GM18511 (cell line): ENCODE results near the gene PCDHGB6.
"Not testable (repeated sequence)": the region's sequence is repeated elsewhere in the genome, so short reads cannot be mapped to it uniquely, and the experiment has no call there.

Experiments used
- ATAC-seq: cut with Tn5 transposase; IDR thresholded peaks from one replicate; pipeline ENCODE4 v1.9.1; 2021; ENCODE audit warnings: mild to moderate bottlenecking, moderate library complexity; ENCODE audit not compliant: unreplicated experiment

PCDHGB6 gene

DNA sequence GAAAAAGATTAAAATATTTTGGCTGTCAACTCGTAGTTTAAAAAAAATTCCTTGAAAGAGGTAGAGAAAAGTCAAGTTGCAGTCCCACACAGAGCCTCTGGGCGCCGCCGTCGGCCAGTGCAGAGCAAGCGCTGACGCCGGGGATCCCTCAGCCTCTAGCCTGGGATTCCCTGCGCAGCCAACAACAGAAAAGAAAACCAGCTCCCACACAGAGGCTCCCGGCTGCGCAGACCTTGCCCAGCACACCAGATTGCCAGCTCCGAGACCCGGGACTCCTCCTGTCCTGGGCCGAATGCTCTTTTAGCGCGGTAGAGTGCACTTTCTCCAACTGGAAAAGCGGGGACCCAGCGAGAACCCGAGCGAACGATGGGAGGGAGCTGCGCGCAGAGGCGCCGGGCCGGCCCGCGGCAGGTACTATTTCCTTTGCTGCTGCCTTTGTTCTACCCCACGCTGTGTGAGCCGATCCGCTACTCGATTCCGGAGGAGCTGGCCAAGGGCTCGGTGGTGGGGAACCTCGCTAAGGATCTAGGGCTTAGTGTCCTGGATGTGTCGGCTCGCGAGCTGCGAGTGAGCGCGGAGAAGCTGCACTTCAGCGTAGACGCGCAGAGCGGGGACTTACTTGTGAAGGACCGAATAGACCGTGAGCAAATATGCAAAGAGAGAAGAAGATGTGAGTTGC lies 9.8 kb downstream of the PCDHGB6 start, which contains the start of gene PCDHGB7:
Gene PCDHGB7 (plus strand): TSS at position 184 of the 679 bp plus-strand sequence. CDS start 183 bp downstream, at position 367.
- peak; percentile 57 for ATAC-seq

DNA sequence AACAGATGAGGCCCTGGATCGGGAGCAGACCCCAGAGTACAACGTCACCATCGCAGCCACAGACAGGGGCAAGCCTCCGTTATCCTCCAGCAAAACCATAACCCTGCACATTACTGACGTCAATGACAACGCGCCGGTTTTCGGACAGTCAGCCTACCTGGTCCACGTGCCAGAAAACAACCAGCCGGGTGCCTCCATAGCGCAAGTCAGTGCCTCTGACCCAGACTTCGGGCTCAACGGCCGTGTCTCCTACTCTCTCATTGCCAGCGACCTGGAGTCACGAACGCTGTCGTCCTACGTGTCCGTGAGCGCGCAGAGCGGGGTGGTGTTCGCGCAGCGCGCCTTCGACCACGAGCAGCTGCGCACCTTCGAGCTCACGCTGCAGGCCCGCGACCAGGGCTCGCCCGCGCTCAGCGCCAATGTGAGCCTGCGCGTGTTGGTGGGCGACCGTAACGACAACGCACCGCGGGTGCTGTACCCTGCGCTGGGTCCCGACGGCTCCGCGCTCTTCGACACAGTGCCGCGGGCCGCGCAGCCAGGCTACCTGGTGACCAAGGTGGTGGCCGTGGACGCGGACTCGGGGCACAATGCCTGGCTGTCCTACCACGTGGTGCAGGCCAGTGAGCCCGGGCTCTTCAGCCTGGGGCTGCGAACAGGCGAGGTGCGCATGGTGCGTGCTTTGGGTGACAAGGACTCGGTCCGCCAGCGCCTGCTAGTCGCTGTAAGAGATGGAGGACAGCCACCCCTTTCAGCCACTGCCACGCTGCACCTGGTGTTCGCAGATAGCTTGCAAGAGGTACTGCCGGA lies 11.5 kb downstream of the PCDHGB6 start:
- ATAC-seq: no peak

DNA sequence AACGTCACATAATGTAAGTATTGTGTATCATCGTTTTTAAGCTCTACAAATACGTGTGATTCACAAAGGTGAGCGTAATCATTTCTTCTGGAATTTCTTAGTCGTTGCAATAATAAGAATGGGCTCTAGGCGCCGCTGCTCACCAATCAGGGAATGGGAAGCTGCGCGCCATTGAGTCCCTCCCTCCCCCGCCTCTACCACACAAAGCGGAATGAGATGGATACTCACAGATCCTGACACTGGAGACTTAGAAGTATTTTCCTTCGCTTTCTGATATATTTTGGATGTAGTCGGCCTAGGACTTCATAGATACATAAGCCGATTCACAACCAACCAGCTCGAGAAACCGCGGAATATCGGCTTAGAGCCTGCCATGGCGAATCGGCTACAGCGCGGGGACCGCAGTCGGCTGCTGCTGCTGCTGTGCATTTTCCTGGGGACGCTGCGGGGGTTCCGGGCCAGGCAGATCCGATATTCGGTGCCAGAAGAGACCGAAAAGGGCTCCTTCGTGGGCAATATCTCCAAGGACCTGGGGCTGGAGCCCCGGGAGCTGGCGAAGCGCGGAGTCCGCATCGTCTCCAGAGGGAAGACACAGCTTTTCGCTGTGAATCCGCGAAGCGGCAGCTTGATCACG lies 13.2 kb downstream of the PCDHGB6 start, which contains the start of gene PCDHGA11:
Gene PCDHGA11 (plus strand): TSS at position 197 of the 634 bp plus-strand sequence. CDS start 177 bp downstream, at position 374.
- ATAC-seq: peak; percentile 60

DNA sequence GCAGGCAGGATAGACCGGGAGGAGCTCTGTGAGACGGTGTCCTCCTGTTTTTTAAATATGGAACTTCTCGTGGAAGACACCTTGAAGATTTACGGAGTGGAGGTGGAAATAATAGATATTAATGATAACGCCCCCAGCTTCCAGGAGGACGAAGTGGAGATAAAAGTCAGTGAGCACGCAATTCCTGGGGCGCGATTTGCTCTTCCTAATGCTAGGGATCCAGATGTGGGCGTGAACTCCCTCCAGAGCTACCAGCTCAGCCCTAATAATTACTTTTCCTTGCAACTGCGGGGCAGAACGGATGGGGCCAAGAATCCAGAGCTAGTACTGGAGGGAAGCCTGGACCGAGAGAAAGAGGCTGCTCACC lies 13.7 kb downstream of the PCDHGB6 start:
- no peak for ATAC-seq

DNA sequence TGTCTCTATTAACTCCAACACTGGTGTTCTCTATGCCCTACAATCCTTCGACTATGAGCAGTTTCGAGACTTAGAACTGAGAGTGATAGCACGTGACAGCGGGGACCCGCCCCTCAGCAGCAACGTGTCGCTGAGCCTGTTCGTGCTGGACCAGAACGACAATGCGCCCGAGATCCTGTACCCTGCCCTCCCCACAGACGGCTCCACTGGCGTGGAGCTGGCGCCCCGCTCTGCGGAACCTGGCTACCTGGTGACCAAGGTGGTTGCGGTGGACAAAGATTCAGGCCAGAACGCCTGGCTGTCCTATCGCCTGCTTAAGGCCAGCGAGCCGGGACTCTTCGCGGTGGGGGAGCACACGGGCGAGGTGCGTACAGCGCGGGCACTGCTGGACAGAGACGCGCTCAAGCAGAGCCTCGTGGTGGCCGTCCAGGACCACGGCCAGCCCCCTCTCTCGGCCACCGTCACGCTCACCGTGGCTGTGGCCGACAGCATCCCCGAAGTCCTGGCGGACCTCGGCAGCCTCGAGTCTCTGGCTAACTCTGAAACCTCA lies 15.0 kb downstream of the PCDHGB6 start:
- no peak for ATAC-seq

DNA sequence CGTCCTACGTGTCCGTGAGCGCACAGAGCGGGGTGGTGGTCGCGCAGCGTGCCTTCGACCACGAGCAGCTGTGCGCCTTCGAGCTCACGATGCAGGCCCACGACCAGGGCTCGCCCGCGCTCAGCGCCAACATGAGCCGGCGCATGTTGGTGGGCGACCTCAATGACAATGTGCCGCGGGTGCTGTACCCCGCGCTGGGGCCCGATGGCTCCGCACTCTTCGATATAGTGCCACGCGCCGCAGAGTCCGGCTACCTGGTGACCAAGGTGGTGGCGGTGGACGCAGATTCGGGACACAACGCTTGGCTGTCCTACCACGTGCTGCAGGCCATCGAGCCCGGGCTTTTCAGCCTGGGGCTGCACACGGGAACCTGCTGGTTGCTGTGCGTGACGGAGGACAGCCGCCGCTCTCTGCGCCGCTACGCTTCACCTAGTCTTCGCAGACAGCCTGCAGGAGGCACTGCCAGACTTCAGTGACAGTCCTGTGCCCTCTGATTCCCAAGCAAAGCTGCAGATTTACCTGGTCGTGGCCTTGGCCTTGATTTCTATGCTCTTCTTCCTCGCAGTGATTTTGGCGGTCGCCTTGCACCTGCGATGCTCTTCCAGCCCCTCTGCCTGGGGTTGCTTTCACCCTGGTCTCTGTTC lies 20.1 kb downstream of the PCDHGB6 start:
- no peak for ATAC-seq

DNA sequence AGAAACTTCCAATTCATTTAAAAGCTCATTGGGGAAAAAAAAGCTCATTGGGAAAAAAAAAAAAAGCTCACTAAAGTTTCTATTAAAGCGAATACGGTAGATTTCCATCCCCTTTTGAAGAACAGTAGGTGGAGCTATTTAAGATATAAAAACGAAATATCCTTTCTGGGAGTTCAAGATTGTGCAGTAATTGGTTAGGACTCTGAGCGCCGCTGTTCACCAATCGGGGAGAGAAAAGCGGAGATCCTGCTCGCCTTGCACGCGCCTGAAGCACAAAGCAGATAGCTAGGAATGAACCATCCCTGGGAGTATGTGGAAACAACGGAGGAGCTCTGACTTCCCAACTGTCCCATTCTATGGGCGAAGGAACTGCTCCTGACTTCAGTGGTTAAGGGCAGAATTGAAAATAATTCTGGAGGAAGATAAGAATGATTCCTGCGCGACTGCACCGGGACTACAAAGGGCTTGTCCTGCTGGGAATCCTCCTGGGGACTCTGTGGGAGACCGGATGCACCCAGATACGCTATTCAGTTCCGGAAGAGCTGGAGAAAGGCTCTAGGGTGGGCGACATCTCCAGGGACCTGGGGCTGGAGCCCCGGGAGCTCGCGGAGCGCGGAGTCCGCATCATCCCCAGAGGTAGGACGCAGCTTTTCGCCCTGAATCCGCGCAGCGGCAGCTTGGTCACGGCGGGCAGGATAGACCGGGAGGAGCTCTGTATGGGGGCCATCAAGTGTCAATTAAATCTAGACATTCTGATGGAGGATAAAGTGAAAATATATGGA lies 22.7 kb downstream of the PCDHGB6 start, which contains the start of gene PCDHGA12:
Gene PCDHGA12 (plus strand): TSS at position 176 of the 782 bp plus-strand sequence. CDS start 253 bp downstream, at position 429.
- ATAC-seq: peak; percentile 96

DNA sequence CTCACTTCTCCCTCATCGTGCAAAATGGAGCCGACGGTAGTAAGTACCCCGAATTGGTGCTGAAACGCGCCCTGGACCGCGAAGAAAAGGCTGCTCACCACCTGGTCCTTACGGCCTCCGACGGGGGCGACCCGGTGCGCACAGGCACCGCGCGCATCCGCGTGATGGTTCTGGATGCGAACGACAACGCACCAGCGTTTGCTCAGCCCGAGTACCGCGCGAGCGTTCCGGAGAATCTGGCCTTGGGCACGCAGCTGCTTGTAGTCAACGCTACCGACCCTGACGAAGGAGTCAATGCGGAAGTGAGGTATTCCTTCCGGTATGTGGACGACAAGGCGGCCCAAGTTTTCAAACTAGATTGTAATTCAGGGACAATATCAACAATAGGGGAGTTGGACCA lies 23.5 kb downstream of the PCDHGB6 start:
- ATAC-seq: no peak

DNA sequence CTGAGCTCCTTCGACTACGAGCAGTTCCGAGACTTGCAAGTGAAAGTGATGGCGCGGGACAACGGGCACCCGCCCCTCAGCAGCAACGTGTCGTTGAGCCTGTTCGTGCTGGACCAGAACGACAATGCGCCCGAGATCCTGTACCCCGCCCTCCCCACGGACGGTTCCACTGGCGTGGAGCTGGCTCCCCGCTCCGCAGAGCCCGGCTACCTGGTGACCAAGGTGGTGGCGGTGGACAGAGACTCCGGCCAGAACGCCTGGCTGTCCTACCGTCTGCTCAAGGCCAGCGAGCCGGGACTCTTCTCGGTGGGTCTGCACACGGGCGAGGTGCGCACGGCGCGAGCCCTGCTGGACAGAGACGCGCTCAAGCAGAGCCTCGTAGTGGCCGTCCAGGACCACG lies 24.5 kb downstream of the PCDHGB6 start:
- ATAC-seq: not testable (repeated sequence)

DNA sequence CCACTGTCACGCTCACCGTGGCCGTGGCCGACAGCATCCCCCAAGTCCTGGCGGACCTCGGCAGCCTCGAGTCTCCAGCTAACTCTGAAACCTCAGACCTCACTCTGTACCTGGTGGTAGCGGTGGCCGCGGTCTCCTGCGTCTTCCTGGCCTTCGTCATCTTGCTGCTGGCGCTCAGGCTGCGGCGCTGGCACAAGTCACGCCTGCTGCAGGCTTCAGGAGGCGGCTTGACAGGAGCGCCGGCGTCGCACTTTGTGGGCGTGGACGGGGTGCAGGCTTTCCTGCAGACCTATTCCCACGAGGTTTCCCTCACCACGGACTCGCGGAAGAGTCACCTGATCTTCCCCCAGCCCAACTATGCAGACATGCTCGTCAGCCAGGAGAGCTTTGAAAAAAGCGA lies 24.9 kb downstream of the PCDHGB6 start:
- not testable (repeated sequence) for ATAC-seq

DNA sequence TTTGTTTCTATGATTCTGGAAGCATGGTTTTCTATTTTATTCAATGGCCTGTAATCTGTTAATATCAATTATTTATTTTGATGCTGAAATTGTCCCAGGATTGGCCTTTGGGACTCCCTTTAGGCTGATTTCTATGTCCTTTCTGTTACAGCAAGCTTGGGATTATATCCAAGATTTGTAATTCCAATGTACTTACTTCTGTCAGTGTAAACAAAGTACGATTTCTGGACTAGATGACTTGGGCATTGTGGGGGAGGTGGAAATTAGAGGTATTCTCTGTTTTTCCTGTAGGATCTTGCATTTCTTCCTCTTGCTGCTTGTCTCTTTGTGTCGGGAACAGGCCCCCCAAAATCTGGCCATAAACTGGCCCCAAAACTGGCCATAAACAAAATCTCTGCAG lies 26.2 kb downstream of the PCDHGB6 start:
- no peak for ATAC-seq

DNA sequence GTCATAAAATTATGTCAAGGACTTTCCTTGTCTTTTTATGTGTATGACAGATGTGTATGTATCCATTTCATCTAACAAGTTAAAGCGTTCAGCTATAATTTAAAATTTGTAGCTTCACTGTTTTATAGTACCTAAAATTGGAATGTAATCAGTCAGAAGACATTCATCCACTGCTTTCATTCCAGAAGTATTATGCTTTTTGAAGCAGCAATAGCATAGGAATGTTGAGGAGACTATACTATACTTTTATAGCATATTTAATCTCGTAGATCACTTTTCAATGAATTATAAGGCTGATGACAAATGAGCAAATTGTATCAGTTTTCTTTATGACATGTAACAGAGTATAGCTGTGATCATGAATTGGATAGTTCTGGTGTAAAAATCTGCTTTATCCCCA lies 29.4 kb downstream of the PCDHGB6 start:
- no peak for ATAC-seq

DNA sequence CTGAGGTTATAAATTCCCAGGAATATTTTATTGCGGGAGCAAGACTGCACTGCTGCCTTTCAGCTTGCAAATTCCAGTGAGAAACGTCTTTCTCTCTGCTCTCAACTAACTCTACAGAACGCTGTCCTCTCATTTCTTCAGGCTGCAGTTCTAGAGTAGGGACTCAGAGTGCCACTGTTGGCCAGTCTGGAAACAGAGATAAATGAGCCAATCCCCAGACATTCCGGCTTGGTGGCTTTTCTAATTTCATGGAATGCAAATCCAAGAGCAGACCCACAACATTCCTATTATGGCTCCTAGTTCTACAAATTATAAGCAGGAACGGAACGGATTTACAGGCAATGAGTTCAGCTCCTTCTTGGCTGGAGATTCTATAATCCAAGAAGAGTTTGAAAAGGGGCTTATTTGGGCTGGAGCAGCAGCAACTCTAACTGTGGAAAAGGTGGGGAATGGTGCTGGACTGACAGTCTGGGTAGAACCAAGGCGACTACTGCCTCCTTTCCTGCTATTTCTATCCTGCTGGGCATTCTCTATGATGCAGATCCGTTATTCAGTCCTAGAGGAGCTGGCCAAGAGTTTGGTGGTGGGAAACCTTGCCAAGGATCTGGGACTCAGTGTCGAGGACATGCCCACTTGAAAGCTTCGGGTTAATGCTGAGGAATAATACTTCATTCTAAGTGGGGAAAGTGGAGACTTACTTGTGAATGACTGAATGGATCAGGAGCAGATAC lies 31.8 kb downstream of the PCDHGB6 start:
- ATAC-seq: no peak

DNA sequence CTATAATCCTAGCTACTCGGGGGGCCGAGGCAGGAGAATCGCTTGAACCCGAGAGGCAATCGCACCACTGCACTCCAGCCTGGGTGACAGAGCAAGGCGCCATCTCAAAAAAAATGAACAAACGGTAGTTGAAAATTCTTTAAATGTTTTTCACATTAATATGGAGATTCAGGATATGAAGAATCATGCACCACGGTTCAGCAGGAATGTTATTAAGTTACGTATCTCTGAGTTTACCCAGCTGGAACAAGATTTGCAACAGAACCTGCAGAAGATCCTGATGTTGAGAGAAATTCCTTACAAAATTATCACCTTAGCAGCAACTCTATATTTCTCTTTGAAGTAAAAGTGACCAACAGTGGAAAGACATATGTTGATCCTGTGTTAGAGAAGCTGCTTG lies 32.5 kb downstream of the PCDHGB6 start:
- no peak for ATAC-seq

DNA sequence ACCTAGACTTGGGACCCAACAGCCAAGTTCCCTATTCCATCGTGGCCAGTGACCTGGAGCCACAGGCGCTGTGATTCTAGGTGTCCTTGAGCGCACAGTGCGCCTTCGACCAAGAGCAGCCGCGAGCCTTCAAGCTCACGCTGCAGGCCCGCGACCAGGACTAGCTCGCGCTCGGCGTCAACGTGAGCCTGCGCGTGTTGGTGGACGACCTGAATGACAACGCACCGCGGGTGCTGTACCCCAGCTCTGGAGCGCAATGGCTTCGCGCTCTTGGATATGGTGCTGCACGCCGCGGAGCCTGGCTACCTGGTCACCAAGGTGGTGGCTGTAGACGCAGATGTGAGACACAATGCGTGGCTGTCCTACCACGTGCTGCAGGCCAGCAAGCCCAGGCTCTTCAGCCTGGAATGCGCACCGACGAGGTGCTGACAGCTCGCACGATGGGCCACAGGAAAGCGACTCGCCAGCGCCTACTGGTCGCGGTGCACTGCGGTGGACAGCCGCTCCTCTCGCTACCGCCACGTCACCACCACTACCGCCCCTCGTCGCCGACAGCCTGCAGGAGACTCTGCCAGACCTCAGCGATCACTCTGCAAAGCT lies 33.9 kb downstream of the PCDHGB6 start:
- no peak for ATAC-seq
